GM23248 (cell line): ENCODE results near the gene PNPLA3.

Experiments
- EZH2 ChIP-seq: fragments of 200-600 bp; sonication (generic); IDR thresholded peaks from 2 replicates; pipeline ENCODE4 v1.6.1; 2018; ENCODE audit warnings: antibody characterized with exemption, mild to moderate bottlenecking; ENCODE audit not compliant: insufficient read depth, poor library complexity, severe bottlenecking
- EZH2phosphoT487 ChIP-seq: fragments of 200-600 bp; sonication (generic); IDR thresholded peaks from 2 replicates; pipeline ENCODE4 v1.6.1; 2018; ENCODE audit warnings: antibody characterized with exemption, moderate library complexity, mild to moderate bottlenecking, low read depth; ENCODE audit not compliant: insufficient read depth

DNA sequence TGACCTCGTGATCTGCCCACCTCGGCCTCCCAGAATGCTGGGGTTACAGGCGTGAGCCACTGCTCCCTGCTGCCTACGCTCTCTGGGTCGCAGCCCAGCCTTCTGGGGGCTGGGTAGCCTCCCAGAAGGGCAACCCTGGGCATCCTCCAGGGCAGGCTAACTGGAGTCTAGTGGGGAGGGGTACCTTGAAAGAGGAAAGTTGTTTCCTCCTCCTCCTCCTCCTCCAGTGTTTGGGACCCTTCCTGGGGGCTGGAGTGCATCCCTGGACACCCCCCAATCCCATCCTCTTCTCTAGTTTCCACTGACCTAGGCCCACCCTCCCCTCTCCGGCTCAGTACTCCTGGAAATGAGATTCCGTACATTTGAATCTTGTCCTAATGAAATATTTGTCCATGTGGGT is 1.3 kb downstream of the PNPLA3 start:
- TF ChIP-seq EZH2phosphoT487 (no peak), EZH2 (no peak)
